H1 (cell line): ENCODE data around the gene DDX31. TPM values are rescaled to one million over a fixed set of nuclear protein-coding genes. Genes with fewer than 3 reads are reported as not detected.

Experiments used
- POLR2A ChIP-seq, 2 experiments: IDR thresholded peaks; 1 replicate in 1 of 2; 2 replicates in 1 of 2; pipeline ENCODE4 v1.6.1; 2011; ENCODE audit warnings: low read depth in 2 of 2, low read length in 2 of 2, mild to moderate bottlenecking in 2 of 2; ENCODE audit errors: control extremely low read depth in 1 of 2
- RXRA ChIP-seq: IDR thresholded peaks from 2 replicates; pipeline ENCODE4 v1.6.1; 2011; ENCODE audit warnings: low read depth, mild to moderate bottlenecking, low read length, moderate library complexity; ENCODE audit not compliant: insufficient read depth
- SIN3A ChIP-seq, 2 experiments: IDR thresholded peaks in 1 of 2; conservative IDR thresholded peaks in 1 of 2; 2 replicates each; pipeline ENCODE4 v1.6.1; 2011 to 2012; ENCODE audit warnings: low read length in 2 of 2, improper control_type of control experiment in 1 of 2, low read depth in 1 of 2, mild to moderate bottlenecking in 1 of 2
- SP4 ChIP-seq: IDR thresholded peaks from 2 replicates; pipeline ENCODE4 v1.6.1; 2012; ENCODE audit warnings: low read length, inconsistent platforms
- TBP ChIP-seq: IDR thresholded peaks from 2 replicates; pipeline ENCODE4 v1.6.1; 2011; ENCODE audit warnings: low read depth, low read length, improper control_type of control experiment
- TEAD4 ChIP-seq: IDR thresholded peaks from 2 replicates; pipeline ENCODE4 v1.6.1; 2012; ENCODE audit warnings: low read depth, low read length, inconsistent platforms, mixed read lengths
- polyA plus RNA-seq, 7 experiments: library from polyadenylated mRNA; depleted of rRNA in 3 of 7; stranded (reverse) in 5 of 7; unstranded in 2 of 7; fragments of >200 nt in 5 of 7; fragments of 200-250 nt in 2 of 7; gene quantifications; 1 replicate in 5 of 7; 2 replicates in 1 of 7; 4 replicates in 1 of 7; pipeline versions ENCODE4 v1.2.1 to v1.2.3, GENCODE V29; 2011 to 2013; ENCODE audit warnings: missing spikeins in 2 of 7, mixed read lengths in 2 of 7
- total RNA-seq: library from RNA; stranded (reverse); fragmentation: NEBNext Ultra II Directional; extraction: Animal tissue kit (Norgen Biotek cat#: 25700); gene quantifications from 2 replicates; pipeline ENCODE4 v1.2.1, GENCODE V29; 2021
- TF ChIP-seq, protein P1 (sequence below): IDR thresholded peaks from 2 replicates; pipeline ENCODE4 v1.6.1; 2011; ENCODE audit warnings: low read length, improper control_type of control experiment

DDX31 gene
- total and polyA plus RNA-seq, 2 of the 8 experiments (the other 6 are each of a cell fraction or from before 2014, with no cell fraction given): 9.5 to 23.7 TPM

DNA sequence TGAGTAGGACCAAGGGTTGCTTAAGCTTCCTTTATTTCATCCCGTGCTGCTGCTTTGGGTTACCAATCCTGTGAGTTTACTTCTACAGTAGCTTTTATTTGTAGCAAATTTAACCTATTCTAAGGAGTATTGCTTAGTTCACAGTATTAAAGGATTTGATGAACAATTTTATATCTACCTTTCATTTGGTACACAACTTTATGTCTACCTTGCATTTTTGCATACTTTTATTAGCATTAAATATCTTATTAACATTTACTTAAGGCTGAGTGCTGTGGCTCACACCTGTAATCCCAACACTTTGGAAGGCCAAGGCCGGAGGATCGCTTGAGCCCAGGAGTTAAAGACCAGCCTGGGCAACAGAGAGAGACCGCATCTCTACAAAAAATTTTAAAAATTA lies 4.7 kb upstream of the DDX31 start (continued):
- TF ChIP-seq, protein P1, sequence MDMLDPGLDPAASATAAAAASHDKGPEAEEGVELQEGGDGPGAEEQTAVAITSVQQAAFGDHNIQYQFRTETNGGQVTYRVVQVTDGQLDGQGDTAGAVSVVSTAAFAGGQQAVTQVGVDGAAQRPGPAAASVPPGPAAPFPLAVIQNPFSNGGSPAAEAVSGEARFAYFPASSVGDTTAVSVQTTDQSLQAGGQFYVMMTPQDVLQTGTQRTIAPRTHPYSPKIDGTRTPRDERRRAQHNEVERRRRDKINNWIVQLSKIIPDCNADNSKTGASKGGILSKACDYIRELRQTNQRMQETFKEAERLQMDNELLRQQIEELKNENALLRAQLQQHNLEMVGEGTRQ: no peak
- TF ChIP-seq SP4 (no peak), POLR2A (IDR thresholded peaks at IDR 0.05; ENCODE audit: control extremely low read depth in 1 of 2, low read depth in 2 of 2, low read length in 2 of 2) (no peak), TEAD4 (no peak), RXRA (no peak), TBP (no peak), SIN3A (conservative IDR thresholded peaks at IDR 0.05 in 1 of 2, IDR thresholded peaks at IDR 0.05 in 1 of 2; ENCODE audit: low read depth in 1 of 2, low read length in 2 of 2) (no peak)
